ENCODE results near the gene TNN. TPM values are rescaled to one million over a fixed set of nuclear protein-coding genes. Genes with fewer than 3 reads are reported as not detected.

Gene TNN
- total RNA-seq, 1 experiment from 2014 or later: not detected

DNA sequence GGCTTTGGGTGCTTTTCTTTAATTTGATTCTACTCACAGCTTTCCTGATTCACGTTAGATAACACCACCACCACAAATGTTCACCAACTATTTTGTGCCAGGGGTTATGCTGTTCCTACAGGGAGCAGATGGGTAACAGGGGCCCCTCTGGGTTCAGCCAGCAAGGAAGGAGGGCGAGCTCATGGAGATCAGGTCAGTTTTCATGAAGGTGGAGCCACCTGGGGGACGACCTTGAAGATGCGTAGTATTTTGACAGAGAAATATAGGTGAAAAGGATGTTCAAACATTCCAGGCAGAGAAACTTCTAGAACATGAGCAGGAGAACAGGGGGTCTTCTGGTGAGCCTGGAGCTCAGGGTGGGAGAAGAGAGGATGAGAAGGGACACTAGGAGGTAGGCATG lies 96.1 kb downstream of the TNN start:
- Histone ChIP-seq H3K4me3 (ENCODE audit: low read depth, low read length, poor library complexity, severe bottlenecking) (no peak overlapping the region), H3K27me3 (replicated peaks; ENCODE audit: insufficient read depth, low read depth, low read length, poor library complexity) (no peaks in the 10 kb centered on the region), H3K27ac (ENCODE audit: low read depth, low read length, poor library complexity, severe bottlenecking) (no peak overlapping the region), H3K36me3 (ENCODE audit: insufficient read depth, low read length, poor library complexity, severe bottlenecking) (no peaks in the 10 kb centered on the region), H3K9me3 (ENCODE audit: low read depth, low read length, poor library complexity, severe bottlenecking) (no peaks in the 10 kb centered on the region), H3K4me1 (ENCODE audit: insufficient read depth, low read length, poor library complexity, severe bottlenecking) (no peaks in the 10 kb centered on the region)
- POLR2A ChIA-PET (ENCODE audit: low non-redundant PET): no interaction called here
- DNase-seq (ENCODE audit: low spot score): no peak
- TF ChIP-seq, protein P1, sequence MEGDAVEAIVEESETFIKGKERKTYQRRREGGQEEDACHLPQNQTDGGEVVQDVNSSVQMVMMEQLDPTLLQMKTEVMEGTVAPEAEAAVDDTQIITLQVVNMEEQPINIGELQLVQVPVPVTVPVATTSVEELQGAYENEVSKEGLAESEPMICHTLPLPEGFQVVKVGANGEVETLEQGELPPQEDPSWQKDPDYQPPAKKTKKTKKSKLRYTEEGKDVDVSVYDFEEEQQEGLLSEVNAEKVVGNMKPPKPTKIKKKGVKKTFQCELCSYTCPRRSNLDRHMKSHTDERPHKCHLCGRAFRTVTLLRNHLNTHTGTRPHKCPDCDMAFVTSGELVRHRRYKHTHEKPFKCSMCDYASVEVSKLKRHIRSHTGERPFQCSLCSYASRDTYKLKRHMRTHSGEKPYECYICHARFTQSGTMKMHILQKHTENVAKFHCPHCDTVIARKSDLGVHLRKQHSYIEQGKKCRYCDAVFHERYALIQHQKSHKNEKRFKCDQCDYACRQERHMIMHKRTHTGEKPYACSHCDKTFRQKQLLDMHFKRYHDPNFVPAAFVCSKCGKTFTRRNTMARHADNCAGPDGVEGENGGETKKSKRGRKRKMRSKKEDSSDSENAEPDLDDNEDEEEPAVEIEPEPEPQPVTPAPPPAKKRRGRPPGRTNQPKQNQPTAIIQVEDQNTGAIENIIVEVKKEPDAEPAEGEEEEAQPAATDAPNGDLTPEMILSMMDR (conservative IDR thresholded peaks at IDR 0.05; ENCODE audit: low read depth, low read length): no peak
- TF ChIP-seq EZH2 (IDR thresholded peaks at IDR 0.05; ENCODE audit: borderline replicate concordance, low read depth, low read length, poor library complexity, severe bottlenecking): no peak
- intact Hi-C loops (cut with micrococcal nuclease; ENCODE audit: unreplicated experiment): no loop called here
- CTCF ChIA-PET: interaction anchor here (1.6 kb wide), 1 partner anchor 12 kb away, joined by 5 read pairs; no protein-coding TSS in a partner anchor
- no TSS peak for BruUV-seq (replicated peaks)

DNA sequence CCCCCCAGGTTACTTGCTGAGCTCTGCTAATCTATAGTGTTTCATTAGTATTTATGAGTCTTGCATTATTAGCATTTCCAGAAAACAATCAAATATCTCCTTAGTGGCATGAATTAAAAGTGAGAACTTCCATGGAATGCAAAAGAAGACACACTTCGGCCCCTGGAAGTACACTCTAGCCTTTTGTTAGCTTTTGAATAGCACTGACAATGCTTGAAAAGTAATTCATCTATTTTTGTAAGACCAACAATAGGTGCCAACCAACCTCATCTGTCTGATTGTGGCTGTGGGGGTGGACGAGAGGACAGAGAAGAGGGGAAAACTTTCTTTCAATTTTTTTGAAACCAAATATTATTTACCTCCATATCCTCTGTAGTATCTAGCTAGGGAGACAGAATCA lies 97.1 kb downstream of the TNN start:
- ChIA-PET POLR2A (ENCODE audit: low non-redundant PET) (no interaction called here), CTCF (interaction anchor here (1.6 kb wide), 1 partner anchor 13 kb away, joined by 5 read pairs; no protein-coding TSS in a partner anchor)
- intact Hi-C loops (cut with micrococcal nuclease; ENCODE audit: unreplicated experiment): no loop called here
- no TSS peak for BruUV-seq (replicated peaks)
- TF ChIP-seq EZH2 (IDR thresholded peaks at IDR 0.05; ENCODE audit: borderline replicate concordance, low read depth, low read length, poor library complexity, severe bottlenecking): no peak
- TF ChIP-seq, protein P1 (conservative IDR thresholded peaks at IDR 0.05; ENCODE audit: low read depth, low read length): no peak
- Histone ChIP-seq H3K27me3 (replicated peaks; ENCODE audit: insufficient read depth, low read depth, low read length, poor library complexity) (no peaks in the 10 kb centered on the region), H3K27ac (ENCODE audit: low read depth, low read length, poor library complexity, severe bottlenecking) (no peak overlapping the region), H3K36me3 (ENCODE audit: insufficient read depth, low read length, poor library complexity, severe bottlenecking) (no peaks in the 10 kb centered on the region), H3K9me3 (ENCODE audit: low read depth, low read length, poor library complexity, severe bottlenecking) (no peaks in the 10 kb centered on the region), H3K4me1 (ENCODE audit: insufficient read depth, low read length, poor library complexity, severe bottlenecking) (no peaks in the 10 kb centered on the region), H3K4me3 (ENCODE audit: low read depth, low read length, poor library complexity, severe bottlenecking) (no peak overlapping the region)
- DNase-seq (ENCODE audit: low spot score): no peak

DNA sequence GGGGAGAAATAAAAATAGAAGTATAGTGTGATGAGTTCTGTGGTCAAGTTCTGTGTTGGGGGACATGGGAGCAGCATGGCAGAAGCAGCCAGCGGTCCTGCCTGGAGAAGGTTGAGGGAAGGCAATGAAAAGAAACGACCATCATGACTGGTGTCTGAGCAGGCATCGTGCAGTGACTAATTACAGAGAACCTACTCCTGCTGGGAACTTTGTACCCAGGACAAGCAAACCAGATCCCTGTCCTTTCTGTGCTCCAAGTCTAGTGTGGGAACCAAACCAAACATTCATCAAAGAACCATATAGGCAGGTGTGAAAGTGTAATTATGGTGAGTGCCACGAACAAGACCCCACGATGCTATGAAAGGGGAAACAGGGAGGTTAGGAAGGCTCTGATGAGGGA lies 99.1 kb downstream of the TNN start:
- no peaks in the 10 kb centered on the region for H3K9me3 ChIP-seq (ENCODE audit: low read depth, low read length, poor library complexity, severe bottlenecking)
- intact Hi-C loops (cut with micrococcal nuclease; ENCODE audit: unreplicated experiment): no loop called here
- no peak for TF ChIP-seq EZH2 (IDR thresholded peaks at IDR 0.05; ENCODE audit: borderline replicate concordance, low read depth, low read length, poor library complexity, severe bottlenecking)
- TF ChIP-seq, protein P1 (conservative IDR thresholded peaks at IDR 0.05; ENCODE audit: low read depth, low read length): no peak
- no peaks in the 10 kb centered on the region for H3K36me3 ChIP-seq (ENCODE audit: insufficient read depth, low read length, poor library complexity, severe bottlenecking)
- no peak overlapping the region for H3K4me3 ChIP-seq (ENCODE audit: low read depth, low read length, poor library complexity, severe bottlenecking)
- H3K27ac ChIP-seq (ENCODE audit: low read depth, low read length, poor library complexity, severe bottlenecking): no peak overlapping the region
- CTCF ChIA-PET: no interaction called here
- BruUV-seq (replicated peaks): no TSS peak
- POLR2A ChIA-PET (ENCODE audit: low non-redundant PET): no interaction called here
- no peaks in the 10 kb centered on the region for H3K4me1 ChIP-seq (ENCODE audit: insufficient read depth, low read length, poor library complexity, severe bottlenecking)
- DNase-seq (ENCODE audit: low spot score): no peak
- no peaks in the 10 kb centered on the region for H3K27me3 ChIP-seq (replicated peaks; ENCODE audit: insufficient read depth, low read depth, low read length, poor library complexity)

All from A673 (cell line).